ENCODE measurements around the gene CRISPLD2.

The CRISPLD2 gene

DNA sequence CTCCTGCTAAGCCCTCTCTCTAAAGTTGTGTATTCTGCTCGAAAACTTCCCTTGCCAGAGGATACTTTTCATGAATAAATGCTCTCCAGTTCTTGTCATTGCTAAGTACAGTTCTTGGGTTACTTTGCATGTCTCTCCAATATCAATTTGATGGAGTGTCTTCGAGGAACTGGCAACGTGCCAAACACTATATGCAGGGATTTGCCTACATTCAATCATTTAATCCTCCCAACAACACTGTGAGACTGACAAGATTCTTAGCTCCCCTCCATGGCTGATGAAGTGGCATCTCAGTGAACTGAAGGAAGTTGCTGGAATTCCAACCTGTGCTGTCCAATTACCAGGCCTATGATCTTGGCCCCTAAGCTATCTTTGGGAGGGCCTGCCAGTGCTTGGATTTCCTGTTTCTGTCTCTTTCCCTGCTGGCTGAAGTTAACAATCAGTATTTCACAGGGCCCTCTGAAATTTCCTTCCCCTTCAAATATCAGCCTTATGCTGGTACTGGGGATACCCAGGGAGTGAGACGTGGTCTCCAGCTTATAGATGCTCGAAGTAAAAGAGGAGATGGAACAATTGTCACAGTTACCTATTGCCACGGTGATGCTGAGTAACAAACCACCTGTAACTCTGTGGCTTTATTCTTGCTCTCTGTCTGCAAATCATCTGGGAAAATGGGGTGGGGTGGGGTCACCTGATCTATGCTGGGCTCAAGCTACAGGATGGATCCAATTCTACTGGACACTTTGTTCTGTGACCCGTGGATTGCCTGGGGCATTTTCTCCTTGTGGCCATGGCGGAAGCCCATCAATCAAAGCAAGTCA lies 19.4 kb upstream of the CRISPLD2 start:
- no peak for DNase-seq (ENCODE audit: low spot score)

DNA sequence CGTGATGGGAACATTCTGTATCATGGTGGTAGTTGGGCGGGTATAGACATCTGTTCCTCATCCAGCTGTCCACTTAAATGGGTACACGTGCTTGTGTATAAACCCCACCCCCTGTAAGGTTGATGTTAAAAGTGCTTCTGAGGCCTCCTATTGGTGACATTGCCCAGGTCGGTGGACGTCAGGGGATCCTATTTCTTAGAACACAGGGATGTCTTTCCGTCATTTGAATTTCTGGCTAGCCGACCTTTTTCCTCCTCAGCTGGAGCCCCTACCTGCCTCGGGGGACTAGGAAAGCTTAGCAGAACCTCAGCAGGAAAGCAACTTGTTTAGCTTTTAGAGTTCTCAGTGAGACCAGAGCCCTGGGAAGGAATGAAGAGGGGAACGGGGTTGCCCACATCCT lies 16.6 kb upstream of the CRISPLD2 start:
- no peak for DNase-seq (ENCODE audit: low spot score)

GRCh38 chr16:84804326-84804725 lies 15.5 kb upstream of the CRISPLD2 start:
- no peak for DNase-seq (ENCODE audit: low spot score)

- no peak for DNase-seq (ENCODE audit: low spot score)
Measured at GRCh38 chr16:84806256-84806889, 13.4 kb upstream of the CRISPLD2 start.

- no peak for DNase-seq (ENCODE audit: low spot score)
Measured at GRCh38 chr16:84806890-84807258, 12.9 kb upstream of the CRISPLD2 start.

GRCh38 chr16:84807776-84808175 lies 12.0 kb upstream of the CRISPLD2 start:
- DNase-seq (ENCODE audit: low spot score) = no peak

GRCh38 chr16:84808826-84809225 lies 11.0 kb upstream of the CRISPLD2 start:
- DNase-seq (ENCODE audit: low spot score) = no peak

DNA sequence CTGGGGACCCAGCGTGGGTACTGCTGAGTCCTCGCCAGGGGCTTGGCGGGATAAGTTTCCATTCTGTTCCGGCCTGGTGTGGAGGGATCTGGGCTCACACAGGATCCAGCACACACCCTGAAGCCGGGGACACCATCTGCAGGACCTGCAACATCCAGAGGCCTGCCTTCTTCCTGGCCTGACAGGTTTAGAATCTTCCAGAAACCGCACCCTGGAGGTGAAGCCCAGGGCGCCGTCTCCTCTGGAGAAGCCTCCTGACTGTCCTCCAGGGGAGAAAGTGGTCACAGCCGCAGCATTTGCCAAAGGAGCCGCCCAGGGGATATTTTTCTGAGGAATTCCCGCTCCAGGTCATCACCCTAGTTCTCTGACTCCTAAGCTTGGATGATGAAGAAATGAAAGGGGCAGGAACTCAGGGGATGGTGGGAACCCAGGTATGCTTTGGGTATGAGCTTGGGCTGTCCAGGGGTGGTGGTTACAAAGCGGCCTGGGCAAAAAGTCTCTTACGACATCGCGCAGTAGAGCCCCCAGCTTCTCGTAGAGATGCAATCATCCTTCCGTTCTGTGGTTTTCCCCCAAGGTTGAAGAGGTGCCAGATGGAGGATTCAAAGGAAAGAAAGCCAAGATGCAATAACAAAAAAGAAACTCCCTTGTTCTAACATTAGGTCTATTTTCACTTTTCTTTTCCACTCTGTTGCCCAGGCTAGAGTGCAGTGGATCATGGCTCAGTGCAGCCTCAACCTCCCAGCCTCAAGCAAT lies 9.1 kb upstream of the CRISPLD2 start:
- no peak for DNase-seq (ENCODE audit: low spot score)

DNA sequence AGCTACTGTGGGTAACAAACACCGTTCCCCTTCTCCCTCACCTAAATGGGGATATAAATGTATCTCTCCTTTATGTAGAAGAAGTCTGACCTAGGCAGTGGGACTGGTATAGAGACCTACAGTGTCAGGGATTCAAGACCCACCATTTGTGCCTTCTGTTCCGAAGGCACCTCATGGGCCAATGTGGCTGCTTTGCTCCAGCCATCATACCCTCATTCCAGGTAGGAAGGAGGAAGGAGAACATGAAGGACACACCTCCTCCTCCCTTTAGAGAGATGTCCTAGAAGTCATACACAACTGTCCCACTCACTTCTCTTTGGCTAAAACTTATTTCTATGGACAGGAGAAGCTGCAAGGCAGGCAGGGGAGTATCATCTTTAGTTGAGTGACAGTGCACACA lies 8.3 kb upstream of the CRISPLD2 start:
- DNase-seq (ENCODE audit: low spot score) = no peak

DNA sequence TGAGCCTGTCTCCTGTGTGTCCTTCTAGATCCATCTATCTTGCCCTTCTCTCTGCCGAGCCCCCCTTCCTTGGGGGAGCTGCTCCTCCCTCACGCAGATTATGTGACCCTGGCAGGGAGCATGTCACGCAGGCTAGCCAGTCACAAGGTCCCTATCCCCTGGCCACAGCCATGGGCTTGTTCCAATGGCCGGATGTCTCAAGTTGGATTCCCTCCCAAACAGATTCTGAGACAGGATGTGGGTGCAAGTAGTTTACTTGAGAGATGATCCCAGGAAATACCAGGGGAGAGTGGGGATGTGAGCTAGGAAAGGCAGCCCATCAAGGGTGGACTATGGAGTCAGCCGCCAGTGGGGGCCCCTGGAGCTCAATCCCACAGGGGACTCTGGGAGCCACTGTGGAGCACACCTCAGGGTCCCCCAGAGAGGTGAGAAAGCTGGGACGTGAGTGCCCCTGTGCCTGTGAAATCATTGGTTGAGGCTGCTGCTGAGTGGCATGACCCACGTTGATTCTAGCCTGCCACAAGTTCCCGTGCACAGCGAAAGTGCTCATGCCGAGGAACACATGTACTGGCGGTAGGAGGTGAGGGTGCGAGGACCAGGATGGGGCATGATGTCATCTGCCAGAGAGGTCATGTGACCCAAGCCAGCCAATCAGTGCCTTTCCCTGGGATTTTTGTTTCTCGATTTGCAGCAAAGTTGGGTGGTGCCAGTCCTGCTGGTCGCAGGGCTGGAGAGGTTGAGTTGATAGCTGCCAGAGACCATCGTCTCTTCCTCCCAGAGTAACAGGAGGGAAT lies 6.4 kb upstream of the CRISPLD2 start:
- DNase-seq (ENCODE audit: low spot score) = no peak

DNA sequence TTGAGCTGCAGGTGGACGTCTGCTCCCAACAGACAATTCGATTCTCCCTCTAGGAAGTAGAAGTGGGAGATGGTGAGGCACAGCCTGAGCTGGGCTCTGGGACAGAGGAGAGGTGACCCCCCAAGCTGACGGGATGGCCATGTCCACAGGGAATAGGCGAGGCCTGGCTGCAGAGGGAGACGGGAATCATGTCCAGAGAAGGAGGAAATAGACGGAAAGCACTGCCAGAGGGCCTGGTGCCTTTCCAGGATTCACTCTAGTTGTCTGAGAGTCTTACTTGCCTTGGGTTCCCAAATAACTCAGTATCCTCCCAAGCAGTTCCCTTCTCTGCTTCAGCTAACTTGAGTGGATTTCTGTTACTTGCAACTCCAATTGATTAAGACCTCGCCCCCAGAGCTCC lies 4.3 kb upstream of the CRISPLD2 start:
- no peak for DNase-seq (ENCODE audit: low spot score)

- no peak for DNase-seq (ENCODE audit: low spot score)
Measured at GRCh38 chr16:84816023-84816422, 3.8 kb upstream of the CRISPLD2 start.

DNA sequence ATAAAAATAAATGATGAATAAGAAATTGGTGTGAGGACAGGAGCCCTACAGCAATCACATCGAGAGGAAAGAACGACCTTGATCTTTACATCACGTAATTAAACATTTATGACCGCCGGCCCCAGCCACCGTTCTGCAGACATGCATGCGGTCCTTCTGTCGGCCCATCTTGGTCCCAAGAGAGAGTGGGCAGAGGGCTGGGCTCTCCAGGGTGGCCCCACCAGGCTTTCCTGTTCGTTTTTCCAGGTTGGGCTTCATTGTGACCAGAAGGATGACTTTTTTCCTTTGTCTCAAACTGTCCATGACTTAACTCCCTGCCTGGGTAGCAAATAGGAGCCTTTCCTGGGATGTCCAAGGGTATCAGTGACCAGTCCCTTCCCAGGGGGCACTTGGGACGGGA lies 3.3 kb upstream of the CRISPLD2 start:
- no peak for DNase-seq (ENCODE audit: low spot score)

DNA sequence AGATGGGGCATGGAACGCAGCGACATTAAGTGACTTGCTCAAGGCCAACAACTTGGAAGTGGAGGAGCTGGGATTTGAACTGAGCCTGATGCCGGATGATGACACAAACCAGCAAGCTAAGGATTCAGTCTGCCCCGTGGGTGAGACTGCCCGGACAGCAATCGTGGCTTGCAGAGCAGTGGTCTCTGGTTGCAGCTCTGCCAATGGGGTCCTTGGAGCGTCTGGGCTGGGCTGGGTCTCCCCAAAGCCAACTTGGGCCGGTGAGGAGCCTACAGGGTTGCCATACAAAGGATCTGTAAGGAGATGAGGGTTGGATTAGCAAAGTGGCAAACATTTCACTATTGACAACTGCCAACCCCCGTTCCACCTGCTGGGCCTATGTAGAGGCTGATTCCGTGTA lies 2.6 kb upstream of the CRISPLD2 start:
- no peak for DNase-seq (ENCODE audit: low spot score)

DNA sequence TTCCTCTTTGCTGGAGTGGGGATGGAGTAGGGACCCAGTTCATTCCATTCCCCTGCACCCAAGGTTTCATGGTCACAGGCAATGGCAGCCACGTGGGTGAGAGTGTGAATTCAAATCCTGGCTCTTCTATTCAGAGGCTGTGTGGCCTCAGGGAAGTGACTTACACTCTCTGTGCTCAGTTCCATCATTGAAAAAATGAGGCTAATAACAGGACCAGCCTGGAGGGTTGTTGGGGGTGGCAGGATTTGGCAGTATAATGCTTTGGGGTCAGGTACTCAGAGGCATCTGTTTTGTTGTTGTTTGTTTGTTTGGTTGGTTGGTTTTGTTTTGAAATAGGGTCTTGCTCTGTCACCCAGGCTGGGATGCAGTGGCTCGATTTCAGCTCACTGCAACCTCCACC lies 2.2 kb upstream of the CRISPLD2 start:
- DNase-seq (ENCODE audit: low spot score) = no peak

GRCh38 chr16:84818133-84818532 lies 1.7 kb upstream of the CRISPLD2 start:
- DNase-seq (ENCODE audit: low spot score) = no peak

DNA sequence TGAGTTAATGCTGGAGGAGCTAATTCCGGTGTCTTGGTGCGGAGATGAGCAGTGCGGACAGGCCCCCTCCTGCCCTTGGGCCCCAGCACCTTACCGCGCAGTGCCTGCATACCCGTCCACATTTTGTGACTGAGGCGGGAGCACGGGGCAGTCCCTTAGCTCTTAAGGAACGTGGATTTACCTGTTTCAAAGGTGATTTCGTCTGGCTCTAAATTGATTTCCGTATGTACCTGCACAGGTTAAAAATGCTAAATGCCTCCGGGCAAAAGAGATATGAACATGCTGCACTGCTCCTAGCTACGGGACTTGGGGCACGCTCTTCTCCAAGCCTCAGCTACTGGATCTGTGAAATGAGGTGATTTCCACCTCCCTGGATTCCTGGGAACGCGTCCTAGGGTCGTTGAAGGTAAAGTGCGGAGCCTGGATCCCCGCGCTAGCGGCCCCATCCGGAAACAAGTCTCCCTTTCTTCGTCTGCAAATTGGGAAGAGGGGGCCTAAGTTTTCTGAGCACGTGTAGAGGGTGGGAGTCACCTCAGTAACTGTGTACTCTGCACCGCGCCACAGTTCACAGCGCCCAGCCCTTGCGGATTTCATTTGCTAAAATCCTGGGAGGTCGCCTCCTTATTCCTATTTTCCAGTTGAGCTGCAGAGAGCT lies 669 bp upstream of the CRISPLD2 start:
- no peak for DNase-seq (ENCODE audit: low spot score)

DNA sequence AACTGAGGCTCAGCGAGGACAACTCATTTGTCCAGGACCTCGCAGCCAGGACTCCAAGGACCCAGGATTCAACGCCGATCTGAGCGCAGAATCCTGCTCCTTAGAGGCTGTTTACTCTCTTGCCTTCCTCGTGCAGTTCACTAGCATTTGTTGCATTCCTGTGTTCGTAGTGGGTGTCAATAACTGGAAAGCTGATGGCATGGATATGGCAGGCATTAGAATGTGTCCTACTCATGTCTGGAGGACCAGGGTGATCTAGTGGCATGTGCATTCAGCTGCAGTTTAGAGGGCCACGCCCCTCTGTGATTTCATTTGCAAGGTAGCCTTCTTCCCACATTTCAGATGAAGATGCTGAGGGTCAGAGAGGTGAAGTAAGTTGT lies 510 bp downstream of the CRISPLD2 start:
- DNase-seq (ENCODE audit: low spot score) = no peak

DNA sequence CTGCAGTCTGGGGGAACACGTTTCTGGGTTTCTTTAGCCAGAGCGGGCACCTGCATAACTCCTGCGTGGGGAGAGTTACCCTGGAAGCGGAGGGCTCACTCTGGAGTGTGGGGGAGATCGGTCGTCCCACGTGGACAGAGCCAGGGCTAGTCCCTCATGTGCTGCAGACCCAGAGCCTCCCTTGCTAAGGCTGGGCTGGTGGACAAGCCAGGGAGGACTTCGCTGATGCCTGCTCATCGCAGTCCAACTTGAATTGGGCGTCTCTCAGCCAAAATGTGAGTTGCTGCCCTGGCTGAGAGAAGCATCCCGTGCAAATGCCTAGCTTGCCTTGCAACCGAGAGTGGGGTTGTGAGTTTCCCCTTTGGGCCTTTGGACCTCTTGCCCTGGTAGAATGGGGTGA lies 986 bp downstream of the CRISPLD2 start:
- no peak for DNase-seq (ENCODE audit: low spot score)

DNA sequence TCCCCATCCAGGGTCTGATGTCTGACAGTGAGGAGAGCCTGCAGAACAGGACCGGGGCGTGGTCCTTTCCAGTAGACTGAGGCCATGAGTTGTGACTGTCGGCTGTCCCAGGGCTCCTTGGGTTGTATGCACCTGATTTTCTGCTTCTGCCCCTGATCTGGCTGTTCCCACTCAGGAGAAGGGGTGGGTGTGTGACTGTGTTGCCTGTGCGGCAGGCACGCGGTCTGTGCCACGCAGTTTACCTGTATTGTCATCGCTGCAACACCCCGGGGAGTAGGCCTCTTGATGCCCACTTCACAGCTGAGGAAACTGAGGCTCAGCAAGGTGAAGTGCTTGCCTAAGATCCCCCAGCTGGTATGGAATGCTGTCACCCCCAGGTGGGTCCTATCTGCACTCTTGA lies 1.4 kb downstream of the CRISPLD2 start:
- DNase-seq (ENCODE audit: low spot score) = no peak

GRCh38 chr16:84821728-84822689 lies 2.2 kb downstream of the CRISPLD2 start:
- no peak for DNase-seq (ENCODE audit: low spot score)
